NOMO-1 treated with DMSO at 0.1 percent for 48 hours (cell line): ENCODE results near the gene HUS1.
A peak's percentile ranks its signal among the peaks of the same experiment; 100 is the strongest.
"Not testable (repeated sequence)": the region's sequence is repeated elsewhere in the genome, so short reads cannot be mapped to it uniquely, and the experiment has no call there.

Experiments used
- DNase-seq: peaks from one replicate; lab custom pipeline; 2025; ENCODE audit not compliant: unreplicated experiment; lab: John Stamatoyannopoulos, UW

Gene HUS1

GRCh38 chr7:47945261-47946015, 34.0 kb downstream of the HUS1 start:
- DNase-seq = peak; percentile 36

GRCh38 chr7:47944536-47945260, 34.7 kb downstream of the HUS1 start:
- no peak for DNase-seq

GRCh38 chr7:47943676-47944474, 35.5 kb downstream of the HUS1 start:
- DNase-seq = no peak

- DNase-seq = not testable (repeated sequence)
Observed at GRCh38 chr7:47942651-47943050, 36.8 kb downstream of the HUS1 start.

GRCh38 chr7:47942132-47942531, 37.3 kb downstream of the HUS1 start:
- no peak for DNase-seq

GRCh38 chr7:47941136-47941844, 38.1 kb downstream of the HUS1 start:
- peak; percentile 51 for DNase-seq

- no peak for DNase-seq
Observed at GRCh38 chr7:47940088-47941013, 39.1 kb downstream of the HUS1 start.

GRCh38 chr7:47939425-47940036, 39.9 kb downstream of the HUS1 start:
- DNase-seq = no peak

- no peak for DNase-seq
Observed at GRCh38 chr7:47938574-47939165, 40.7 kb downstream of the HUS1 start.

GRCh38 chr7:47937711-47938573, 41.5 kb downstream of the HUS1 start:
- DNase-seq = peak; percentile 26

- no peak for DNase-seq
Observed at GRCh38 chr7:47937065-47937687, 42.2 kb downstream of the HUS1 start.

GRCh38 chr7:47936323-47936722, 43.1 kb downstream of the HUS1 start:
- DNase-seq = no peak

- DNase-seq = no peak
Observed at GRCh38 chr7:47935336-47935735, 44.1 kb downstream of the HUS1 start.

- DNase-seq = no peak
Observed at GRCh38 chr7:47934831-47935230, 44.6 kb downstream of the HUS1 start.

GRCh38 chr7:47933215-47933614, 46.2 kb downstream of the HUS1 start:
- no peak for DNase-seq

GRCh38 chr7:47932466-47933037, 46.9 kb downstream of the HUS1 start:
- DNase-seq = no peak

- DNase-seq = no peak
Observed at GRCh38 chr7:47932016-47932415, 47.4 kb downstream of the HUS1 start.
